HG03039 (cell line): ENCODE measurements around the gene KAZALD1.

Source experiments
- ATAC-seq: cut with Tn5 transposase; IDR thresholded peaks from one replicate; pipeline ENCODE4 v1.9.1; 2021; ENCODE audit warnings: mild to moderate bottlenecking, moderate library complexity; ENCODE audit not compliant: unreplicated experiment

Gene KAZALD1

GRCh38 chr10:101091546-101092290, 29.9 kb downstream of the KAZALD1 start:
- ATAC-seq, result no peak

GRCh38 chr10:101092881-101093354, 31.1 kb downstream of the KAZALD1 start:
- ATAC-seq, result no peak

GRCh38 chr10:101094121-101094879, 32.5 kb downstream of the KAZALD1 start:
- no peak for ATAC-seq

- no peak for ATAC-seq
Observed at GRCh38 chr10:101095004-101095403, 33.2 kb downstream of the KAZALD1 start.

GRCh38 chr10:101095550-101096213, 33.9 kb downstream of the KAZALD1 start:
- ATAC-seq, result no peak

- ATAC-seq, result no peak
Observed at GRCh38 chr10:101096378-101096777, 34.6 kb downstream of the KAZALD1 start.

GRCh38 chr10:101097881-101098280, 36.1 kb downstream of the KAZALD1 start:
- ATAC-seq, result no peak

GRCh38 chr10:101099901-101100300, 38.1 kb downstream of the KAZALD1 start:
- ATAC-seq, result no peak

- no peak for ATAC-seq
Observed at GRCh38 chr10:101101372-101101881, 39.6 kb downstream of the KAZALD1 start.

GRCh38 chr10:101103430-101103829, 41.6 kb downstream of the KAZALD1 start:
- no peak for ATAC-seq

- no peak for ATAC-seq
Observed at GRCh38 chr10:101106351-101106750, 44.6 kb downstream of the KAZALD1 start.

- ATAC-seq, result no peak
Observed at GRCh38 chr10:101107771-101108170, 46.0 kb downstream of the KAZALD1 start.

- ATAC-seq, result no peak
Observed at GRCh38 chr10:101110856-101111523, 49.2 kb downstream of the KAZALD1 start.

- no peak for ATAC-seq
Observed at GRCh38 chr10:101111547-101111946, 49.8 kb downstream of the KAZALD1 start.

- ATAC-seq, result no peak
Observed at GRCh38 chr10:101112799-101113594, 51.2 kb downstream of the KAZALD1 start.

GRCh38 chr10:101113890-101114403, 52.2 kb downstream of the KAZALD1 start:
- ATAC-seq, result no peak

GRCh38 chr10:101114646-101115045, 52.9 kb downstream of the KAZALD1 start:
- no peak for ATAC-seq
